ENCODE results near the gene TSPAN11.

Gene TSPAN11

DNA sequence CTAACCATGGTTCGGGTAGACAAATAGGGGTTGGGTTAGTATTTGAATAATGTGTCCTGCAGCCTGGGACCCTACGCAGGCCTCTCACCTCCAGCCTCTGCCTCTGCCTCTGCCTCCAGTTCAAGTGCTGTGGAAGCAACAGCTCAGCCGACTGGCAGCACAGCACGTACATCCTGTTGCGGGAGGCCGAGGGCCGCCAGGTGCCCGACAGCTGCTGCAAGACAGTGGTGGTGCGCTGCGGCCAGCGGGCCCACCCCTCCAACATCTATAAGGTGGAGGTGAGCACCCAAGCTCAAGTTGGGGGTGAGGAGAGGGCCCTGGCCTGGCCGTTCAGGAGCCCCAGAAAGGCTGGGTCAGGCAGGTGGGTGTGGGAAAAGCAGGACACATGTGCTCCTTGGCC lies 55.9 kb downstream of the TSPAN11 start:
- FAIRE-seq, result no peak

DNA sequence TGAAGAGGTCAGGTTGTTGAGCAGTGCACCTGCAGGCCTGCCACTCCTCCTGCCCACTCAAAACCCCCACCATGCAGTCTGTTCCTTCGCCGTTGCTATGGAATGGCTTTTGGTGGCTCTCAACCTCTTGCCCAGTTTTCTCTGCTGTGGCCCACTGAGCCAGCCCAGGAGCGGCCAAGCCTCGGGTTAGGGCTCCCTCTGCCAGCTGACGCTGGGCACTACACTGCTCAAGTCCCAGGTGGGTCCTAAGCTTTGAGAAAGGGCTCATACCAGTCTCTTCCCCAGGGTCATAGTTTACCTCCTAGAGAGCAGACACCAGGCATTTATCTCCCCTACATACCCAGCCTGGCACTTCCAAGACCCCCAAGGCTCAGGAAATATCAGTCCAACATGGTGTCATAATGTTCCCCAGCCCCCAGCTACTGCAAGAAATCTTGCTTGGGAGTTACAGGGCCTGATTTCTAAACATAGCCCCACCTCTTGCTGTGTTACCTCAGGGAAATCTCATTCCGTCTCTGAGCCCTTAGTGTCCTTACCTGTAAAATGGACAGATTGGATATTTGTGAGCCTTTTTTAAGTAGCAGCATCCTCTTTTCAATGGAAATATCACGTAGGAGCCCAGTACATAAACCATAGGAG lies 59.4 kb downstream of the TSPAN11 start:
- FAIRE-seq, result no peak

DNA sequence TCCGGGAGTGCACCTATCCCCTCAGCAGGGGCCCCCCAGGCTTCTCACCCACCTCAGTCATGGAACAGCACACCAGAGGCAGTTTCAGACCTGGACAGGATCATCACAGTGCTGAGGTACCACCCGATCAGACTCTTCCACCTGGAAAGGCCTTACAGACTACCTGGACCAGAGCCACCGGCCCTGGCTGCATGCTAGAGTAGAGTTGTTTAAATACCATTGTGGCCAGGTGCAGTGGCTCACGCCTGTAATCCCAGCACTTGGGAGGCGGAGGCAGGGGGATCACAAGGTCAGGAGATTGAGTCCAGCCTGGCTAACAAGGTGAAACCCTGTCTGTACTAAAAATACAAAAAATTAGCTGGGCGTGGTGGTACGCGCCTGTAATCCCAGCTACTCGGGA lies 61.5 kb downstream of the TSPAN11 start:
- no peak for FAIRE-seq

DNA sequence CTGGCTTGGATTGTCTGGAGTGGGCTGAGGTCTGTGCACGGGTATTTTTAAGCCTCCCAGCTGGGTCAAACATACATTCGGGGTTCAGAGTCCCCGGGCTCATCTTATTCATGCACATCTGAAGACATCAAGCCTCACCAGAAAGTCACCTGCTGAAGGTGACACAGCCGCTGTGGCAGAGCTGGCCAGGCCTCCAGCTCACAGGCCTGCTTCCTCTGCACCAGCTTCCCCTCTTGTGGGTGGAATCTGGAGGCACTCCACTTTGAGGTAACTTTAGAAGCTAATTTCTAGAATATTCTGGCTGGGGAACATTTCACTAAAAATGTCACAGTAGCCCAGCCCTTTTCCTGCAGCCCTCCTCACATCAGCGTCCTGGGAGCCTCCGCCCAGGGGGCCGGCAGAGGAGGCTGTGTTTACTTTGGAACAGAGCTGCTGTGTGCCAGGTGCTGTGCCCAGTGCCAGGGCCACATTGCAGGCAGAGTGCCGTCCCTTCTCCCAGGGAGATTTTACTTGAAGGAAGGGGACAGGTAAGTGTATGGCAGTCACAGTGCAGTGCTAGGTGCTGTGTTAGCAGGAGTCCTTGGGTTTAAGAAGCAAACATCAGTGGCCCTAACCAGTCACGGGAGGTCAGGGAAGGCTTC lies 62.2 kb downstream of the TSPAN11 start:
- no peak for FAIRE-seq

DNA sequence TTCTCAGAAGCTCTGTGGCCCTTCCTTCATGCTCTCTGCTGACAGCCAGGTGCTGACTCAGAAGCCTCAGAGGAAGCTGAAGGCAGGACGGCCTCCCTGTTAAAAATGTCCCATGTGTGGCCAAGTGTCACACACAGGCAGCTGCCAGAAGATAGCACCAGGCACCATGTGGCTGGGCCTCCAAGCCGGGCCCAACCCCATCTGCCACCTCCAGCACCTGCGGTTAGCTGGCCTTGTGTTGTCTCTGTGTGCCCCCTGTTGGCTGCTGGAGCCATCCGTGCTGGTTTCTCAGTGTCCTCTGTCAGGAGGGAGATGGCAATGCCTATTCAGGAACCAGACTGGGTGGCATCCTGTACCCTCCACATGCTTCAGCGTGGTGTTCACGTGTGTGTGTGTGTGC lies 63.2 kb downstream of the TSPAN11 start:
- no peak for FAIRE-seq

DNA sequence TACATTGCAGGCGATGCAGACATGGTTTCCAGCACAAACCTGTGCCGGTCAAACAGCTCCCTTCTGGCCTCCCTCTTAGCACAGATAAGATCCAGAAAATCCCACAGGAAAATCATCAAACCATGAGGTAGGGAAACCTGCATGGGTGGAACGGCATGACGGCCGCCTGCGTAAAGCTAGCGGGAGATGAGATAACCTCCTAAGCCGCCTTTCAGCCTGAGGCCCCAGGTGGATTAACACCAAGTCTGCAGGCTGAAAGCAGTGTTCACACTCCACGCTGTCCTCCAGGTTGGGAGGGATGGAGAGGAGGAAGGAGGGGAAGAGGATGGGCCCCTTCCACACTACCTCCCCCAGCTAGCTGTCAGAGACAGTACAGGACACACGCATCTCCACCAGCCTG lies 63.8 kb downstream of the TSPAN11 start:
- FAIRE-seq, result no peak

DNA sequence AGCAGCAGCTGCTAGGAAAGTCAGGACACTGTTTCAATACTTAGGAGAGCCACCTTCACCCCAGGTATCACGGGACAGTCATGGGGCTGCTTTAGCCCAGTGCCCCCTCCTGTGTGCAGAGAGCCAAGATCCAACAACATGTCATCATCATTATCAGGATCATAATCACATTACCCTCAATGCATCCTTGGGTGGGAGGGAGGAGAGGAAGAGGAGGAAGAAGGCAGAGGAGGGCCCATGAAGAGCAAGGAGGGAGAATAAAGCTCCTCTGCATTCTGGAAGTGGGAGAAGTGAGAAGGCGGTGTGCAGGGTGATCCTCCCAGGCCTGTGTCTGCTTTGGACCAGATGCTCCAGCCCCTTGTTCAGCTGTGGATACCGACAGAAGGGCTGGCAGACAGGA lies 64.2 kb downstream of the TSPAN11 start:
- FAIRE-seq, result no peak

DNA sequence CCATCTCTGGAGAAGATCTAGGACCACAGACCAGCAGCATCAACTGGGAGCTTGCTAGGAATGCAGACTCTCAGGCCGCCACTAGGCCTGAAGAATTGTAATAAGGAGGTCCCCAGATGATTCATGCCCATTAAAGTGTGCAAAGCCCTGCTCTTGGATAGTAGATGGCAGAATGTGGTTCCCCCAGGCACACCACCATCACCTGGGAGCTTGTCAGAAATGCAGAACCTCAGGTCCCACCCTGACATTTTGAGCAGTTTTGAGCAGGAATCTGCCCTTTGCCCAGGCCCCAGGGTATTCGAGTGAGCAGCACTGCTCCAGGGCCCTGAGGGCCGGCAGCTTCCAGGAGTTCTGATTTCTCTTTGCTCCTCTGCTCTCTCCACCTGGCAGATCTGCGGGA lies 64.9 kb downstream of the TSPAN11 start:
- no peak for FAIRE-seq

DNA sequence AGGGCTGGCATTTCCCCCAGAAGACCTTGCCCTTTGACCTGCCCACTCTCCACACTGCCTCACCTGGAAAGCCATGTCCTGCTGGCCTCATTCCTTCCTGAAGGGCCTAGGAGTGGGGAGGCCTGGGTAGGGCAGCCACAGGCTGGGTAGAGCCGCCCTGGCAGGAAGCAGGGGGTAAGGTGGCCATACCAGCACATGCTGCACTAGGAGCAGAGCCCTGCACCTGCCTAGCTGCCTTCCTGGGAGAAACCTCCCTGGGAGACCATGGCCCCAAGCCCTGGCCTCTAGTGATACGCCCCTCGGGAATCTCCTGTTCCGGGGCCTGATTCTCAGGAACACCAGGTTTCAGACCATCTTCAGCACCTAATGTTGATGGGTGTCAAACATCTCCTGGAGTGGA lies 65.8 kb downstream of the TSPAN11 start:
- no peak for FAIRE-seq

DNA sequence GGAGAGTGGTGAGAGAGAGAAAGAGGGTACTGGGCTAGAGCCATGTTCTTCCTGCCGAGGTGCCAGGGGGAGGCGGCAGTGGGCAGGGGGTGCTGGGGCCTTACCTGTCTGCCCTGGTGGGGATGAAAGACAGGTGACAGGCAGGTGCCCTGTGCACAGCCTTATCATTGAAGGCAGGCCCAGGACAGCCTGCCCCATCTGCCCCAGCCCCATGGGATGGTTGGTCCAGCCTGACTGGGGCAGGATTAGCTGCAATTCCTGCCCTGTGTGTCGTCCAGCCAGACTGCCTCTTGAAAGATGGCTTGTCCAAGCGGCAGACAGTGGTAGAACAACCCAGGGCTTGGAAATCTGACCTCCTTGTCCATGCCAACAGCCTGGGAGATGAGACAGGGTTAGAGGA lies 67.2 kb downstream of the TSPAN11 start:
- no peak for FAIRE-seq

DNA sequence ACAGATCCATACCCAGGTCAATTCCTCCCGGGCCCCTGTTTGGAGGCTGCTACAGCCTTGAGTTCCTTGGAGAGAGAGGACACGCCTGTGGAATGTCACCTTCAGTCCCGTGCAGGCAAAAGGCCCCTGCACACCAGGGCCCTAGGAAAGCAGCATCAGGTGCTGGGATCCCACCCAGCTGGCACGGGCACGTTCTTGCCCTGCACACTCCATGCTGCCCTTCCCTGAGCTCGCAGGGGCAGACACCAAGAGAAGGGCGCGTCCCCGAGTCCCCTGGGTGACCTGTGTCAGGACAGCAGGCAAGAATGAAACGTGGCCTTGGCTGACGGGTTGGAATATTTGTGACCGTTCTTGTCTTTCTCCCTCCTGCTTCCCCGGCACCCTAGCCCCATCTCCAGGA lies 67.7 kb downstream of the TSPAN11 start:
- no peak for FAIRE-seq

DNA sequence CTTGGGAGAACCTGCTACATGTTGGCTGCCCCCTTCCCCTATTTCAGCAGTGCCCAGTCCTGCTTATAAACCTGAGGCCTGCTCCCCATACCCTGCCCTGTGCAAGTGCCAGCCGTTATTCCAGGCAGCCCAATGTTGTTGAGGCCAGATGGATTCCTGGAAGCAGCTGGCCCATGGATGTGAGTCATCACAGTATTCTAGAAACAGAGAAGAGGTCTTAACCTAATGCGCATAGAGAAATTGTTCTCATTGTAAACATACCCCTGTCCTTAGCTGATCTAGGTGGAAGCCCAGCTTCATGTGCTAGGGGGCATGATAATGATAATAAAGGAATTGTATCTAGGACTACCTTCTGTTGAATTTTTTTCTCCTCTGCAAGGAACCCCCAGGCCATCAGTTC lies 69.7 kb downstream of the TSPAN11 start:
- no peak for FAIRE-seq

DNA sequence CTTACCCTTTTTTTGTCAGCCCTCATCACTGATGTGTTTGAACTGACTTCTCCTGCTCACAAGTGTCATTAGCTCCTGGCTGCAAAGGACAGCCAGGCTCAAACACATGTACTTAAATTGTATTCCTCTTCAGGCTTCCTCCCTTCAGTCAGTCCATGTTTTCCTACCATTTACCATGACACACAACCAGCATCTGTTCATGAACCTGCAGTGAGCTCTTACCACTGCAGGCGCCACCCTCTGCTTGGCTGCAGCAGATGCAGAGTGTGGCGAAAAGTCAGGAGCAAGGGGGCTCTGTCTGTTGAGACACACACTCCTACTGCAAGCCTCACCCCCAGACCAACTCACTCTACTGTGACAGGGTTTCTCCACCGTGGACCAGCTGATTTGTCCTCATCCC lies 70.2 kb downstream of the TSPAN11 start:
- FAIRE-seq, result no peak

DNA sequence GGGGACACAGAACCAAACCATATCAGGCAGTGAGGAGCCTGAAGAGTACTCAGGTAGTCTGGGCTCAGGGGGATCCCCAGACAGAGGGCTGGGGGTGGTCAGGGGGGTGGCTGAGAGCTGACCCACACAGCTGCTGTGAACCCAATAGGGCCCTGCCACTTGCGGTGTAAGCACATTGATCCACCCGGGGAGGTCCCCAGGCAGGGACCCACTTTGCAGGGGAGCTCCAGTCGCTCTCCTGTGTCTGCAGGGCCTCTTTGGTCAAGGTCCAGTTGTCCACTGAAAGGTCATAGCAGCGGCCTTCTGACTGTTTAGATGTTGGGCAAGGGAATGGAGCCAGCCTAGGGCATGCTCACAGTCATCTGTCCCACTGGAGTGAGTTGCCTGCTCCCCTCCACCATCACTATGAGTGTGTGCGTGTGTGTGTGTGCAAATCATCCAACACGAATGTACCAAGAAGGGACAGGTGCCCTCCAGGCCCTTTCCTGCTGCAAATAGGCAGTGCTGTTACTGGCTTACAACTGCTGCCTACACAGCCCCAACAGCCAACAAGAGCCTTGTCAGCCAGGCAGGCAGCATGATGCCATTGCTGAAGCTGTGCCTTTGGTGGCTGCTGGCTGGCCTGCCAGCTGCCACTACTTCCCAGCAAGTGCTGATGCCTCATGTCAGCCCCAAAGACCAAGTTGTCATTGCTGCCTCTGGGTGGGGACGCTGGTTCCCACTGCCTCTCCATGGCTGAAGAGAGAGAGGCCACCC lies 71.3 kb downstream of the TSPAN11 start:
- FAIRE-seq, result no peak

DNA sequence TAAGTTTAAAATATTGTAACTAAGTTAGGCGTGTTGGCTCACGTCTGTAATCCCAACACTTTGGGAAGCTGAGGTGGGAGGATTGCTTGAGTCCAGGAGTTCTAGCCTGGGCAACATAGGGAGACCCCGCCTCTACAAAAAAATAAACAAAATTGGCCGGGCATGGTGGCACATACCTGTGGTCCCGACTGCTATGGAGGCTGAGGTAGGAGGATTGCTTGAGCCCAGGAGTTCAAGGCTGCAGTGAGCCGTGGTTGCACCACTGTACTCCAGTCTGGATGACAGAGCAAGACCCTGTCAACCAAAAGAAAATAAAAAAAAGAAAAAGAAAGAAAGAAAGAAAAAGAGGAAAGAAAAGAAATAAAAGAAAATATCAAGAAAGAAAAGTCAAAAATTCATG lies 72.5 kb downstream of the TSPAN11 start:
- no peak for FAIRE-seq

DNA sequence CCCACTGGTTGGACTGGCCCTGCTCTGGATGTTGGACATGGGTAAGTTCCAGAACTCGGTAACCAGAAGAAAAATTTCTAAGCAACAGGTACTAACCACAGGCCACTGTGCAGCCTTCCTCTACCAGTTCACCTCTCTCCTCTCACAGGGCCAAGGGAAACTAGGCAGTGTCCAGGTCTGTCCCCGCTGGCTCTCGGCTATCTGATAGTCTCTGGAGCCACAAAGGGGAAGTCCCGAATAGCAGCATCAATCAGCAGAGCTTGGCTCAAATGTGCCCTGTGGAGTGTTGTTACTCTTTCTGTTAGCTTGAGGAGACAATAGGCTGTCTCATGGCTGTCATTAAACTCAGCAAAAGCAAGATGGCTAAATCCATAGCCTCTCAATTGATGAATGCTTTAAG lies 73.2 kb downstream of the TSPAN11 start:
- FAIRE-seq, result no peak

DNA sequence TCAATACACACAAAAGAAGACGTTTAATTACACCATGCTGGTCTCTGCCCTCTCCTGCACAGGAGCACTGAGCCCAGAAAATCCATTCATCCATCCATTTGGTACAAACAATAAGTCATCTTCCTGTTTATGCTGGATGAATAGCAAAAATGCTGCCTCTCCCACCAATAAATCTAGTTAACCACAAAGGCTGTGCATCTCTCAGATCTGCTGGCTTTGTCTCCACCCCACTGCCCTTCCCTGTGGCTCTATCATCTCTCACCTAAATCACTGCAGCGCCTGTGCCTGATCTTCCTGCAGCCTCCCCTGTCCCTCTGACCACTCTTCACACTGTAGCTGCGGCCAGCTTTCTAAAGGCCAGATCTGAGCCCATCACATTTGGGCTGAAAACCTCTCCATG lies 74.2 kb downstream of the TSPAN11 start:
- FAIRE-seq, result no peak

DNA sequence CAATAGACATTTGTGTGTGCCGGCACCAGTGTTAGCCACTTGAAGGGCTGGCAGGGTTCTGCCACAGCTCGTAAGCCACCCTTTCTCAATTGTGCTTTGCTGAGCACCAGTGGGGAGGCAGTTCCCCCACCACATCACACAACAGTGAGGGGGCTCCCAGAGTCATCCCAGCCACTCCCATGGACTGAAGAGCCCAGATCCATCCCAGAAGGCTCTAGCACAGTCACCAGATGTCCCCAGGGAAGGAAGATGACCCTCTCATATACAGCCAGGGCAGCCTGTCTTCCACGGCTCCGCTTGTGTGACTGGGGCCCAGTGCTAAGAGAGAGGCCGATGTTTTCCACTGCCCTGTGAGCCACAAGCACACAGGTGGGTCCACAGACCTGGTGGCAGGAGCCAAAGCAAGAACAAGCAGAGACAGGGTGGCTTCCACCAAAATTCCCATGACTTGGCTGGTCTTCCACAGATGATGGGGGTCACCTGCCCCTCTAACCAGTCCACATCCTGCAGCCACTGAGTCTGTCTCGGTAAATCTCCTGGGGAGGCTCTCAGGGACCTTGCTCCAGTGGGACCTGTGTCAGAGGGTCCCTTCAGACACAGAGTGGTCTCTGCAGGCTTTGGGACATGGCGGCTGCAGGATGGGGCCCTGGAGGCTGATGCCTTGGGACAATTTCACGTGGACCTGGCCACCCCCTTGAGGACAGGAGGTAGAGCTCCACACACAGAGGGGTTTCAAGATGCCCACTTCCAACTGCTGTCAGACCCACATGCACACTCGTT lies 75.2 kb downstream of the TSPAN11 start:
- no peak for FAIRE-seq

DNA sequence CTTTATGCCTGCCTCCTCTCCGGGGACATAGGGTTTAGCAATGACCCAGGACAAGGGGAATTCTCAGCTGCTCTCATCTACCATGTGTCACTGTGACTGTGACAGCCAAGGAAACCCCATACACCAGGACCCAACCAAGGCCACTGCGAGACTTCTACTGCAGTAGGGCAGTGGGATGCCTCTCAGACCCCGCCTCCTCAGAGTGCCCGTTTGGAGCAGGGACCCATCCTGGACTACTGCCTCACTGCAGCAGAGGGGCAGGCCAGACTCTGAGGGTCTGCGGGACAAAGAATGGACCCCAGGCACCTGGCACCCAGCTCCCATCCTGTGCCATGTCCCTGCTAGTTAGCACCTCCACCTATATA lies 75.8 kb downstream of the TSPAN11 start:
- FAIRE-seq, result no peak

DNA sequence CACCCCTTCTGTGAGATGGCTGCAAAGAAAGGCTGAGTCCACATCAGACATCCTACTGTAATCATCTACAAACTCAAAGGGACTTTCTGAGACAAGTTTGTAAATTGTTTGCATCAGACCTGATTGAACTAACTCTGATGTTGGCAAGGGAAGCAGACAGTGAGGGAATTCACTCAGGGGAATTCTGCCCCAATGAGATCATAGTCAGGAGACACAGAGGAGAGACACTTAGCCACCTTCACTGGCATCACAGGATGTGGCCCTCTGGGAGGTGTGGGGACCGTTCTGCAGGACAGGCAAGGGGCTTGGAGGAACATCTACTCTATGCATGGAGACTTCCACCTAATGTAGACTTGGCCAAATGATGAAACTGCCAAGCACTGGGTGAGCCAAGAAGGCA lies 76.5 kb downstream of the TSPAN11 start:
- FAIRE-seq, result no peak

DNA sequence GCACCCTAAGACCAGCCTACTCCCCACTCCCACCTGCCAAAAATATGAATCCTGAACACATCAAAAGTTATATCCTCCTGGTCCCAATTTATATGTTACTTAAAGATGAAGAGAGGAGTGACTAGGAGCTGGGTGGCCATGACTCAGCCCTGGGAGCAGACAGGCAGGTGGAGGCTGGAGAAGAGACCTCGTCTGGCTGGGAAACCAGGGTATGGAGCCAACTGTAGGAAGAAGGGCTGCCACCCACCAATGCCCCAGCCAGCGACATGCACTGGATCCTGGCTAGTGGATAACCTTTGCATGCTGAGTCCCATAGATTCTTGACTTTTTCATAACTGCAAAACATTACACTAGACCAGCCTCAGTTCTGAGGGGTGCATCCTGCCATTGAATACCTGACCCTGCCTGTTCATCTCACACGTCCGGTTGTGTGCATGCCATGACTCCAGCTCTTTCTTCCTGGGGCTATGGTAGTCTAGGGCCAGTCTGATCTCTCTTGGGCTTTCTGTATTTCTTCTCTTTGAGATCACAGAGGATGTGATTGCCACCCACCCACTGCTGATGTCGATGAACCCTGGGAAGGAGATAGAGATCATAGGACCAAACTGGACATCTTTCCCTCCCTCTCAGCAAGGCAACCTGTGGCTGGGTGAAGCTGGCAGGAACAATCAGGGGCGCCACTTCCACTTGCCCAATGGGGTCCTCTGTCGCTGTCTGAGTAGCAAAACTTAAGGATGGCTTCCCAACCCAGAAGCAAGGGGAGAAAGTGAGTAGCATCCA lies 77.5 kb downstream of the TSPAN11 start:
- FAIRE-seq, result no peak

DNA sequence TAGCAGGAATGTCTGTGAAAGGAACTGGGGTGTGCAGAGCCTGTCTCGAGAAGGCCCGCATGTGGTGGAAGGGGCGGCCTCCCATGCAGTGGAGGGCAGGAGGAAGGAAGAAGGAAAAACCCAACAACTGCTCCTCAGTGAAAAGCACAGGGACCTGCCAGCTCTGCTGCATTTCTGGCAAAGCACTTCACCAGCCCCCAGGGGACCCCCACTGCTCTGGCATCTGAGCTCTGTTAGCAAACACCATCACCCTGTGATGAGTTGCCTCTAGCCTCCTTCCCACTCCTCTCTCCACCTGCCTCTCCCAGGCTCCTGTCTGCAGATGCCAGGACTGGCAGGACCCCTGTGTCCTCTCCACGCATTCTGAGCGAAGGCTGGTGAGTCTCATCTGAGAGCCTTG lies 78.1 kb downstream of the TSPAN11 start:
- FAIRE-seq, result no peak

Data from A204.1 (cell line).